HEK293 (cell line): Measurements from ENCODE around the gene SIGLEC1.

Experiments used
- CTCF ChIA-PET: fragments of 350-600 bp; formaldehyde crosslinking; extraction: SDS; loops from one replicate; lab custom pipeline; 2021; ENCODE audit warnings: antibody characterized with exemption; lab: Yijun Ruan, JAX
- POLR2A ChIA-PET: fragments of 300-600 bp; formaldehyde crosslinking; extraction: SDS; loops from one replicate; lab custom pipeline; 2020; ENCODE audit warnings: antibody characterized with exemption, inconsistent platforms; lab: Yijun Ruan, JAX
- H3K27ac ChIP-seq: fragments of 200-500 bp; sonication (Bioruptor generic); 2 replicates; pipeline ENCODE4 v1.5.1; 2014; ENCODE audit warnings: low read depth, low read length, control low read depth, inconsistent platforms; ENCODE audit errors: extremely low read depth
- H3K36me3 ChIP-seq, 2 experiments: fragments of 200-500 bp in 1 of 2; sonication (Bioruptor generic) in 1 of 2; 1 replicate in 1 of 2; 2 replicates in 1 of 2; pipeline ENCODE4 v1.5.1; 2014 to 2017; ENCODE audit warnings: inconsistent platforms in 2 of 2, low read length in 2 of 2; ENCODE audit not compliant: control insufficient read depth in 2 of 2, insufficient read depth in 1 of 2
- H3K4me1 ChIP-seq: fragments of 200-500 bp; sonication (Bioruptor generic); 2 replicates; pipeline ENCODE4 v1.5.1; 2014; ENCODE audit warnings: mild to moderate bottlenecking, low read length, inconsistent platforms; ENCODE audit not compliant: control insufficient read depth, insufficient read depth
- H3K4me3 ChIP-seq: 2 replicates; pipeline ENCODE4 v1.5.1; 2011; ENCODE audit warnings: low read depth, mild to moderate bottlenecking, control low read depth, low read length, moderate library complexity
- H3K9me3 ChIP-seq: fragments of 200-500 bp; sonication (Bioruptor generic); 2 replicates; pipeline ENCODE4 v1.5.1; 2014; ENCODE audit warnings: low read depth, low read length, inconsistent platforms; ENCODE audit not compliant: control insufficient read depth, insufficient read depth
- BCL6B ChIP-seq: fragments of 450-650 bp; formaldehyde crosslinking; IDR thresholded peaks from 2 replicates; pipeline ENCODE4 v1.5.1; 2017; ENCODE audit warnings: missing biosample characterization, missing genetic modification characterization
- EGR2 ChIP-seq: fragments of 450-650 bp; formaldehyde crosslinking; IDR thresholded peaks from 2 replicates; pipeline ENCODE4 v1.5.1; 2016; ENCODE audit warnings: low read depth, missing biosample characterization, missing genetic modification characterization
- GLIS1 ChIP-seq: fragments of 450-650 bp; formaldehyde crosslinking; IDR thresholded peaks from 2 replicates; pipeline ENCODE4 v1.5.1; 2016; ENCODE audit warnings: missing biosample characterization, missing genetic modification characterization
- INSM2 ChIP-seq: fragments of 450-650 bp; formaldehyde crosslinking; IDR thresholded peaks from 2 replicates; pipeline ENCODE4 v1.5.1; 2016; ENCODE audit warnings: missing biosample characterization, missing genetic modification characterization
- MZF1 ChIP-seq: fragments of 450-650 bp; formaldehyde crosslinking; IDR thresholded peaks from 2 replicates; pipeline ENCODE4 v1.5.1; 2017; ENCODE audit warnings: missing biosample characterization, missing genetic modification characterization, borderline replicate concordance
- ZBTB1 ChIP-seq: fragments of 450-650 bp; formaldehyde crosslinking; IDR thresholded peaks from 2 replicates; pipeline ENCODE4 v1.5.1; 2016; ENCODE audit warnings: missing biosample characterization, missing genetic modification characterization
- ZBTB7A ChIP-seq: fragments of 450-650 bp; formaldehyde crosslinking; IDR thresholded peaks from 2 replicates; pipeline ENCODE4 v1.5.1; 2016; ENCODE audit warnings: low read depth, missing biosample characterization, missing genetic modification characterization
- ZNF148 ChIP-seq: fragments of 450-650 bp; formaldehyde crosslinking; IDR thresholded peaks from 2 replicates; pipeline ENCODE4 v1.5.0; 2017; ENCODE audit warnings: missing biosample characterization, missing genetic modification characterization, borderline replicate concordance
- ZNF571 ChIP-seq: fragments of 450-650 bp; formaldehyde crosslinking; IDR thresholded peaks from 2 replicates; pipeline ENCODE4 v1.5.0; 2017; ENCODE audit warnings: missing biosample characterization, missing genetic modification characterization
- ZNF596 ChIP-seq: fragments of 450-650 bp; IDR thresholded peaks from 2 replicates; pipeline ENCODE4 v1.5.0; 2018; ENCODE audit warnings: missing biosample characterization, mild to moderate bottlenecking, missing genetic modification characterization, moderate library complexity
- ZNF621 ChIP-seq: fragments of 450-650 bp; formaldehyde crosslinking; IDR thresholded peaks from 2 replicates; pipeline ENCODE4 v1.5.1; 2017; ENCODE audit warnings: missing biosample characterization, missing genetic modification characterization
- ZSCAN23 ChIP-seq: fragments of 450-650 bp; formaldehyde crosslinking; IDR thresholded peaks from 2 replicates; pipeline ENCODE4 v1.5.1; 2016; ENCODE audit warnings: missing biosample characterization, missing genetic modification characterization

Gene SIGLEC1

GRCh38 chr20:3674995-3675900 is 37.2 kb downstream of the SIGLEC1 start (continued):
- TF ChIP-seq INSM2 (no peak), GLIS1 (tag by site-specific recombination) (peak; percentile 89), ZBTB1 (no peak), BCL6B (tag by site-specific recombination) (no peak), MZF1 (tag by site-specific recombination) (no peak), ZNF148 (tag by site-specific recombination) (no peak), ZNF621 (tag by site-specific recombination) (no peak)
- TF ChIP-seq, all 188 proteins: peak for 13

GRCh38 chr20:3674447-3674846 is 38.0 kb downstream of the SIGLEC1 start:
- CTCF ChIA-PET = interaction anchor here (0.5 to 4.9 kb wide), 9 partner anchors 22 to 906 kb away, joined by 3 to 94 read pairs (median 3); no protein-coding TSS in a partner anchor
- Histone ChIP-seq H3K4me1 (0 out of 2 replicates have a peak, but pooled peaks cover 2% of the 10 kb centered on the region), H3K4me3 (no peak overlapping the region), H3K27ac (no peak overlapping the region), H3K36me3 (no peaks in the 10 kb centered on the region), H3K9me3 (no peaks in the 10 kb centered on the region)
- TF ChIP-seq ZNF596 (no peak), EGR2 (tag by site-specific recombination) (no peak), ZSCAN23 (tag by site-specific recombination) (no peak), ZBTB7A (tag by site-specific recombination) (no peak)
- POLR2A ChIA-PET = interaction anchor here (0.6 kb wide), 1 partner anchor 176 kb away, joined by 3 read pairs; no protein-coding TSS in a partner anchor

- no peaks in the 10 kb centered on the region for H3K36me3 ChIP-seq
- CTCF ChIA-PET = interaction anchor here (0.6 to 4.1 kb wide), 9 partner anchors 37 to 425 kb away, joined by 3 to 30 read pairs (median 3); no protein-coding TSS in a partner anchor
- H3K4me1 ChIP-seq = 0 out of 2 replicates have a peak, but pooled peaks cover 2% of the 10 kb centered on the region
- TF ChIP-seq ZNF571 (tag by site-specific recombination) = no peak
- TF ChIP-seq, all 188 proteins: peak for 0
- POLR2A ChIA-PET = no interaction called here
- H3K4me3 ChIP-seq = no peak overlapping the region
- no peaks in the 10 kb centered on the region for H3K9me3 ChIP-seq
- H3K27ac ChIP-seq = no peak overlapping the region
These were observed 39.0 kb downstream of the SIGLEC1 start for GRCh38 chr20:3673221-3674070.
